Astrocyte of the spinal cord (primary cell): ENCODE measurements around the gene LY6G6F.

ENCODE experiments used
- DNase-seq: peaks from one replicate; pipeline ENCODE4 v3.0.0; 2011; ENCODE audit warnings: low read depth, low spot score
- H3K4me3 ChIP-seq: 2 replicates; pipeline ENCODE4 v1.5.1; 2011; ENCODE audit warnings: low read depth, mild to moderate bottlenecking, low read length, moderate library complexity
- in situ Hi-C: cut with HindIII; loops from 2 replicates; pipeline ENCODE4 v1.10.0; 2017; ENCODE audit warnings: low sequenced_read_pairs
- TF ChIP-seq, protein P1 (sequence below): IDR thresholded peaks from 2 replicates; pipeline ENCODE4 v1.5.1; 2012; ENCODE audit warnings: low read depth, mild to moderate bottlenecking, low read length, inconsistent platforms

LY6G6F gene

DNA sequence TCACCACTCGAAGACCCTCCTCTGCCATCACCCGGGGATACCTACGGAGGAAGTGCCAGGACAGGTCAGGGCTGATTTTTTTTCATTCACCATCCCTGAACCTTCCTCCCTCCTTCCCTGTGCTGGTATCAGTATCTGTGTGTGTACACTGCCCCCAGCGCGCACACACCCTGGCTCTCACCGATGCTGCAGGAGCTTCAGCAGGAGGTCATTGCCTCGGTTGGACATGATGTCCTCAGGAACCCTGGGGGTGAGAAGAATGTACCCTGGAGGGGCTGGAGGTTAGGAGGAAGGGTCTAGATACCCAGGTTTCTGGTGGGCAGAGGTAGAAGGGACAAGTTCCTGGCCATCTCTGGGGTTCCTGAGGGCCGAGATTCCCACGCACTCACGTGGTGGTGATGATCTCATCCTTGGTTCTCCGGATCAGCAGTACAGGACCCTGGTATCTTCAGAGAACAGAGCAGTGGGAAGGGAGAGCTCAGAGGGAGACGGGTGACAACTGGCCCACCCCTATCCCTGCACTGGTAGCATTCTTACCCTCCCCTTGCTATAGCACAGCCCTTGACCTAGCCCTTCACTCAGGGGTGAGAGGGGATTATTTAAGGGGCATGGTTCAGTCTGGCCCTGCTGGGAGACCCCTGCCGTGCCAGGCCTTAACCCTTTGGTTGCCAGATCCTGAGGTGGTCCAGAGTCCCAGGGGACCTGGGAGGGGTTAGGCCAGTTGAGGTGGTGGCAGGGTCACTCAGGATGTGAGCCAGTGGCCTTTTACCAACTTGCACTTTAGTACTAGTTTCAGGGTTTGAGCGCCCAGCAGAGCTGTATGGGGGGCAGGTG is 18.6 kb upstream of the LY6G6F start:
- H3K4me3 ChIP-seq: no peak overlapping the region
- TF ChIP-seq, protein P1, sequence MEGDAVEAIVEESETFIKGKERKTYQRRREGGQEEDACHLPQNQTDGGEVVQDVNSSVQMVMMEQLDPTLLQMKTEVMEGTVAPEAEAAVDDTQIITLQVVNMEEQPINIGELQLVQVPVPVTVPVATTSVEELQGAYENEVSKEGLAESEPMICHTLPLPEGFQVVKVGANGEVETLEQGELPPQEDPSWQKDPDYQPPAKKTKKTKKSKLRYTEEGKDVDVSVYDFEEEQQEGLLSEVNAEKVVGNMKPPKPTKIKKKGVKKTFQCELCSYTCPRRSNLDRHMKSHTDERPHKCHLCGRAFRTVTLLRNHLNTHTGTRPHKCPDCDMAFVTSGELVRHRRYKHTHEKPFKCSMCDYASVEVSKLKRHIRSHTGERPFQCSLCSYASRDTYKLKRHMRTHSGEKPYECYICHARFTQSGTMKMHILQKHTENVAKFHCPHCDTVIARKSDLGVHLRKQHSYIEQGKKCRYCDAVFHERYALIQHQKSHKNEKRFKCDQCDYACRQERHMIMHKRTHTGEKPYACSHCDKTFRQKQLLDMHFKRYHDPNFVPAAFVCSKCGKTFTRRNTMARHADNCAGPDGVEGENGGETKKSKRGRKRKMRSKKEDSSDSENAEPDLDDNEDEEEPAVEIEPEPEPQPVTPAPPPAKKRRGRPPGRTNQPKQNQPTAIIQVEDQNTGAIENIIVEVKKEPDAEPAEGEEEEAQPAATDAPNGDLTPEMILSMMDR: no peak
- DNase-seq: no peak
- in situ Hi-C loops: no loop called here

DNA sequence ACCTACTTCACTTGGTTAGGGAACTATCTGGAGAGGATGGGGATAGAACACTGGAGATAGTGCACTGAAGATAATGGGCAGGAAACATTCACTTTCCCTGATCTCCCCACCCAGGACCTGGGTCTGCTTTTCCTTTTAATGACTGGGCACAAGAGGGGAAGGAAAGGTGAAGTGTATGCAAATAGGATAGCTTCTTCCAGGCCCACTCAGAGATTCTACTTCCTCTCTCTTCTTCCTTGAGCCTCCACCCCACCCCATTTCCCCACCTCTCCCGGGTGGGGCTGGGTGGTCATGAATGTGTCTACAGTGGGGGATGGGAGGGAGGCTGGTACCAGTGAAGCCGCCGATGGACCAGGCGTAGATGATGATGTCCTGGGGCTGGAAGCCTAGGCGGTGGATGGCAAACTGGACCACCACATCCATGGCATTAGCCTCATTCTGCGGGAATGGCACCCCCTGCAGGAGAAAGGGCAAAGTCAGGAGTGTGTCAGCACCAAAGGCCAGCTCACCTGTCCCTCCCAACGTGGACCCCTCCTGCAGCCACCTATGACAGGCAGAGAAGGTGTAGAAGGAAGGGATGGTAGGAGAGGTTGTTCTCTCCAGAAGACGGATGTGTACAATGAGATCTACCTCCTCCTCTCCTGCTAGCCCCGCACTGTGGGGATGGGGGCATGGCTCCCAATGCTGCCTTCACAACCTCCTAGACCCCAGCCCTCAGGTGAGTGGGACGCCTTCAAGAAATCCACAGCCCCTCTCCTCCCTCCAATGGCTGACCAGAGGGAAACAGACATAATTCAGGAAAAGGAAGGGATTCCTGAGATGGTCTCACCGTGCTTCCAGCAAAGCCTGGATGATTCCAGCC is 17.2 kb upstream of the LY6G6F start:
- TF ChIP-seq, protein P1: peak; percentile 57
- DNase-seq: no peak
- H3K4me3 ChIP-seq: no peak overlapping the region
- in situ Hi-C loops: no loop called here

DNA sequence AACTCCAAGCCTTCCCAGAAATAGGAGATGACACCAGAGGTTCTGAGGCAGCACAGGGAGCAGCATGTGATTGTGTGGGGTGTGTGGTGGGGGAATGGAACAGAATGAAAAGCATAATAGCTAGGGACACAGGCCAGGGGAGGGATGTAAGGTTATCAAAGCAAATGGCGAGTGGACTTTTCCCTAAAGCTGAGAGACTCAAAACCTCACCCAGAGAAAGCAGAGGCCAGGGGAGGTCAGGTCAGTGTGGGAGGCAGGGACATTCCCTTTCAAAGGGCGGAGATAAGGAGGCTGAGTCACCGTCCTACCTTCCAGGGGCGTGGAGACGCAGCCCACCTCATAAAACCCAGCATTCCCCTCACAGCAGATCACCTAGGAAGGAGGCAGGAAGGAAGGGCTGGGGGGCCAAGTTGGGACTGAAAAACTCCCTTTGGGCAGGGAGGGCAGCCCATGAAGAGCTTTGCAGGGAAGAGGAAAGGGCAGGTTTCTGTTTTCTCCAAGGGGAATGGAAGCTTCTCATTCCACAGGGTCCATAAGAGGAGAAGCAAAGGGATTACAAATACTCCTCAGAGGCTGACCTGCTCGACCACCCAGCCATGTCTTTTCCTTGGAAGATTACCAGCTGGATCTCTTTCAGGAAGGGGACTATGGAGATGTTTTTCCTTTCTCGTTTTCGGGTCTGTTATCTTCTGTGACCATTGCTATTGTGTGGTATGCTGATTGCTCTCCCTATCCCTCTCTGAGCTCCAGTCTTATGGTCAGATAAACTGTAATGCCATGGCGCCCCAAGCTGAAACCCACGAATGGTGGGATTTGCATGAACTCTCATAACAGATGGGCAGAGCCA is 16.2 kb upstream of the LY6G6F start:
- in situ Hi-C loops: no loop called here
- H3K4me3 ChIP-seq: no peak overlapping the region
- DNase-seq: no peak
- TF ChIP-seq, protein P1: no peak

DNA sequence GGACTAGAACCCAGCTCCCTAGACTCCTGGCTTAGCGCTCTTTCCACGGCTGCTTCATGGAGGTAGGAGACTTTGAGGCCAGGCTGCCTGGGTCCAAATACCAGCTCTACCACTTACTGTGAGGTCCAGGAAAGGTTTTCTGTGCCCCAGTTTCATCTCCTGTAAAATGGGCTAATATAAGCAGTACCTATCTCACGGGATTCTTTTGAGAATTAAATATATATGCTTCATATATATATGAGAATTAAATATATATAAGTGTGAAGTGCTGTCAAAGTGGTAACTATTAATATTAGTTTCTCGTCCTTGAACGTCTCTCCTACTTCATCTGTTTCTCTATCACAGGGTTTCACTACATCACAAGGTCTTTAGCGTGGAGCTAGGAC is 15.6 kb upstream of the LY6G6F start:
- in situ Hi-C loops: no loop called here
- DNase-seq: no peak
- no peak overlapping the region for H3K4me3 ChIP-seq
- TF ChIP-seq, protein P1: no peak

DNA sequence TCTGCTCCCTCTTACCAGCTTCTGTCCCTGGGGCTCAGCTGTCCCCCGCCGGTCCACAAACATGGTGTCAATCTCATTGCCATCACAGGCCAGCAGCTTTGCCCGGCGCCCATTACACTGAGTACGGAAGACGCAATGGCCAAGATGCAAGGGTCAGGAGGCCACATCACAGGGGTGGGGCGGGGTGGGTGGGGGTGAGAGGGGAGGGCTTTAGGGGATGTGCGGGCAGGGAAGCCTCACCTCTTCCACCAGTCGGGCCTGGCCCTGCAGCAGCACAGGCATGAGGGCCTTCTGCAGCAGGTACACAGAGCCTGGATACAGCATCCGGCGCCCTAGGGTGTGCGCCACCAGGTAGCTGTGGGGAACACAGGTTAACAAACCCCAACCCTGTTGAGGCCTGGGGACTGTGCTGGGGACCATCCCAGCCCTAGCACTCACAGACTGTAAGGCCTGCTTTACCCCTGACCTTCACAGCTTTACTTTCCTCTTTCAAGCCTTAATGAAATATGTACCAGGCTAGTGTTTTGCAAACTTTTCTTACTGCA is 15.0 kb upstream of the LY6G6F start:
- no peak overlapping the region for H3K4me3 ChIP-seq
- TF ChIP-seq, protein P1: no peak
- in situ Hi-C loops: no loop called here
- no peak for DNase-seq

DNA sequence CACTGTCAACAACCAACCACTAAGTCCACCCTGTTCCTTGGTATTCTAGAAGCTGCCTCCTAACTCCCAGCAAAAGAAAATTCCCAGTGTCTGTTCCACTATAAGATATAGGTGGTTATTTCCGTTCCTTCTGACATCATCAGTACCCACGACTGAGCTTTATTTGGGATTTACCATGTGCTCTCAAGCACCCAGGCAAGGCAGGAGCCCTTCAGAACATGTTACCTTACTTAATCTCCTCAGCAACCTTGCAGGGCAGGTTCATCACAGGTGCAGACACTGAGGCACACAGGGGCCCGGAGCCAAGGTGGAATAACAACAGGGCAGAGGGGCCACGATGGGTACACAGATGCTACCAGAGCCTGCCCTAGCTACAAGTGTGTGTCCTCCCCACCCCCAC is 14.3 kb upstream of the LY6G6F start:
- TF ChIP-seq, protein P1: no peak
- DNase-seq: no peak
- no peak overlapping the region for H3K4me3 ChIP-seq
- in situ Hi-C loops: no loop called here
